GM18520 (cell line): ENCODE measurements around the gene APOA5.
"Not testable (repeated sequence)": the region's sequence is repeated elsewhere in the genome, so short reads cannot be mapped to it uniquely, and the experiment has no call there.

Source experiments
- ATAC-seq: cut with Tn5 transposase; IDR thresholded peaks from one replicate; pipeline ENCODE4 v1.9.1; 2021; ENCODE audit not compliant: unreplicated experiment

The APOA5 gene

GRCh38 chr11:116827461-116827860 lies 35.8 kb upstream of the APOA5 start:
- no peak for ATAC-seq

GRCh38 chr11:116826751-116827431 lies 35.2 kb upstream of the APOA5 start:
- no peak for ATAC-seq

DNA sequence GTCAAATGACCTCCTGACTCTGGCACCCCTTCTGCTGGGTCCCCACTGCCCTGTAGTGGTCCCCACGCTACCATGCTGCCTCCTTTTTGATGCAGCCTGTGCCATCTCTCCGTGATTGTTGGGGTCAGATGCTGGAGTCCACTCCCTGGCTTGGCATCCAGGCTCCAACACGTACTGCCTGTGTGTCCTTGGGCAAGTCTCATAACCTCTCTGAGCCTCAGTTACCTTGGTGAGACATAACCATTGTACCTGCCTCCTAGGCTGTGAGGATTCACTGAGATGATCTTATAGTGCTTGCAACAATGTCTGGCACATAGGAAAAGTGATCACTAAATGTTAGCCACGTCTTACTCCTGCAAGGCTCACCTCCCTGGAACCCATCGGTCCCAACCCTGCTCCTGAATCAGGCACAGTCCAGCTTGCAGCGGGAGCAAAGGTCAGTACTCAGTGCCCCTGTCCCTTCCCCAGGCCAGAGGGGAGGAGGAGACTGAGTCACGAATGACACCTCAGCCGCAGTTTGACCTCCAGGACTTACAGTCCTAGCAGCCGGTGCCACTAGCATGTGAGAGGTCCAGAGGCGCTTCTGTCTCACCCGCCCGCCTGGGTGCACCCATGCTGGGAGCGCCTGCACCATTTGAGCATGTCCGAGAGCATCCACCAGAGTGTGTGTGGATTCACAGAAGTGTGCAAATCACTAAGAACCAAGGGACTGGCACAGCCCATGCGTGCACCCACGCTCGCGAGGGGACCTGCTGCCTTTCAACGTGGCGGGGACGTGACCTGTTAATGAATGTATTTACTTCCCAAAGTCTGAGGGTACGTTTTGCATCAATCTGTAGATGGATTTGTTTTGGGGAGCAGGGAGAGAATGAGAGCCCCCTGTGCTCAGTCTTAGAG lies 34.4 kb upstream of the APOA5 start:
- no peak for ATAC-seq

GRCh38 chr11:116825434-116825833 lies 33.8 kb upstream of the APOA5 start:
- ATAC-seq = no peak

- ATAC-seq = no peak
These were observed 31.6 kb upstream of the APOA5 start, which contains the start of gene APOA4 for GRCh38 chr11:116823031-116823843. APOA4 (minus strand) TSS chr11:116823304; CDS start chr11:116823191, 113 bp downstream.

- no peak for ATAC-seq
These were observed 30.9 kb upstream of the APOA5 start for GRCh38 chr11:116822575-116822974.

DNA sequence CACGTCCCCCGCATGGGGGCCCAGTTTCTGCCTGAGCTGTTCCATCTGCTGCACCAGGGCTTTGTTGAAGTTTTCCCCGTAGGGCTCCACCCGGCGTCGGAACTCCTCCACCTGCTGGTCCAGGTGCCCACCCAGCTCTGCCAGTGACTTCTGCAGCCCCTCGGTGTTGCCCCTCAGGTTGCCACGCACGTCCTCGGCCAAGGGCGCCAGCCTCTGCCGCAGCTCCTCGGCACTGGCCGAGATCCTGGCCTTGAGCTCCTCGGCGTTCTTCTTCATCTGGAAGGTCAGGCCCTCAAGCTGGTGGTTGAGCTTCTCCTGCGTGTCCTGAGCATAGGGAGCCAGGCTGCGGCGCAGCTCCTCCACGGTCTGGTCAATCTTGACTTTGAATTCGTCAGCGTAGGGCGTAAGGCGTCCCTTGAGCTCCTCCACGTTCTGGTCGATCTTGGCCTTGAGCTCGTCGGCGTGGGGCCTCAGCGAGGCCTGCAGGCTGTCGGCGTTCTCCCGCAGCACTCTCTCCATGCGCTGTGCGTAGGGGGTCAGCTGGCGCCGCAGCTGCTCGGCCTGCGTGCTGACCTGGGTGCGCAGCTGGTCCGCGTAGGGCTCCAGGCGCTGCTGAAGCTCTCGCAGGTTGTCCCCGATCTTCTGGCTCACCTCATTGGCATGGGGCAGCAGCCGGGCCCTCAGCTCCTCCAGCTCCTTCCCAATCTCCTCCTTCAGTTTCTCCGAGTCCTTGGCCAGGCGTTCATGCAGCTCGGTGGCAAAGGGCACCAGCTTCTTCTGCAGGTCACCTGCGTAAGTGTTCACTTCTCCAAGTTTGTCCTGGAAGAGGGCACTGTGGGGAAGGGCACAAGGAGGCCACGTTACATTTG lies 29.6 kb upstream of the APOA5 start:
- no peak for ATAC-seq

DNA sequence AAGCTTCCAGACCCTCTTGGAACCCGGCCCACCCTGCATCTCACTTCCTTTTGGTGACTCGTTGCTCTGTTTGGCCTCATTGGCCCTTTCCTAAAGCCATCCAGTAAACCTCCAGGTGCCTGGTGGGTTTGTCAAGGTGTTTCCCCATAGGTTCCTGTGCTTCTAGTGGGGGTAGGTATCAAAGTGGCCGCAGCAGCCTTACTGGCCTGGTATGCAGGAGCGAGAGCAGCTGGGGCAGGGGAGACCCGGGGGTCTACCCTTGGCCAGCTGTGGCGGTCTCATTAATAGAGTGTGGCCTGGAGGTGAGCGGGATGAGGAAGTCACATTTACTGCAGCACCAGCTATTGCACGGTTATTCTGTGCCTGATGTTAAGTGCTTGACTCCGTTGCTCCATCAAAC lies 27.4 kb upstream of the APOA5 start:
- ATAC-seq = no peak

GRCh38 chr11:116814502-116814901 lies 22.8 kb upstream of the APOA5 start:
- ATAC-seq = no peak

DNA sequence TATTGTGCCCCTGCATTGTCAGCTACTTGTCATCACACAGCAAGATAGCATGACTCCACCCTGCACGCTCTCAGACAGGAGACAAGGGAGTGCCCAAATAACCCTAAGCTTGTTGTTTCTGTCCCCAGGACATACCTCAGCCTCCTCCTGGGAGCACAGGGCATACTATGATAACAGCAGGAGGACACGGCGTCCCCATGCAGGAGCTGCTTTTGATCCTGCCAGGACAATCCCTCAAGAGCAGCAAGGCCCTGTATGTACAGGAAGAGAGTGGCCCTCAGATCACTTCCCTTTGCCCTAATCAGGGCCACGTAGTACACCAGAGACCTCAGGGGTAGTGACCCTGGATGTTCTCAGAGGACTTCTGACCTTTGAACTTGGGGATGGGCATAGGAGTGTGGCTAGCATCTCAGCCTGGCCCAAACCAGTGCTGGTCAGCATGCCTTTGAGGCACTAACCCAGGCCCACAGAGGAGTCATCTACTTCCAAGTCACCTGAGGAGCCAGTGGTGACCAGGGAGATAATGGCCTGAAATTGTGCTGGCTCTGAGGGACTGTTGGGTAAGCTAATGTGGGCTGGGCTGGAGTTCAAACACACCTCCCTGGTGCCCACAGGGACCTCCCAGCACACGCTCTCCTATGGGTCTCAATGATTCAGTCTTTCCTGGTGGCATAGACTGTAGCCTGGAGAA lies 22.2 kb upstream of the APOA5 start:
- no peak for ATAC-seq

DNA sequence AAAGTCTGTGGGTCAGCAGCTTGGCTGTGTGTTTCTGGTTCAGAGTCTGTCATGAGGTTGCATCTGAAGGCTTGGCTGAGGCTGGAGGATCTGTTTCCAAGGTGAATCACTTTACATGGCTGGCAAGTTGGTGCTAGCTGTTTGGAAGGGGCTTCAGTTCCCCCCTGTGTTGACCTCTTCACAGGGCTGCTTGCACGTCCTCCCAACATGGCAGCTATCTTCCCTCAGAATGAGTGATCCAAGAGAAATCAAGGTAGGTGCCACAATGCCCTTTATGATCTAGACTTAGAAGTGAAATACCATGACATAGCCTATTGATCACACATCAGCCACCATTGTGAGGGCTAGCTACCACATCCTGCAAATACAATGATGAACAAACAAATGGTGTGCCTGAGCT lies 21.5 kb upstream of the APOA5 start:
- ATAC-seq = no peak

DNA sequence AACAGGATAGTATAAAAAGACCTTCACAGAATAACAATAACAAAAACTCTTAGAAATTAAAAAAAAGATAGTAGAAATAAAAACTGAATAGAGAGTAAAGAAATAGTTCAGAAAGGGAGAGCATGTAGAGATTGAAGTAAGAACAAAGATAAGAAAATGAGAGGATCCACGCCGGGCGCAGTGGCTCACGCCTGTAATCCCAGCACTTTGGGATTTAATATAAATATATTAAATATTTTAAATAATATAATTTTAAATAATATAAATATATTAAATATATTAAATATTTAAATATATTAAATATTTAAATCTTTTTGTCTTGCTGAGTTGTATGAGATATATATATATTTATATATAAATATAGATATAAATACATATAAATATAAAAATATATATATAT lies 20.4 kb upstream of the APOA5 start:
- no peak for ATAC-seq

DNA sequence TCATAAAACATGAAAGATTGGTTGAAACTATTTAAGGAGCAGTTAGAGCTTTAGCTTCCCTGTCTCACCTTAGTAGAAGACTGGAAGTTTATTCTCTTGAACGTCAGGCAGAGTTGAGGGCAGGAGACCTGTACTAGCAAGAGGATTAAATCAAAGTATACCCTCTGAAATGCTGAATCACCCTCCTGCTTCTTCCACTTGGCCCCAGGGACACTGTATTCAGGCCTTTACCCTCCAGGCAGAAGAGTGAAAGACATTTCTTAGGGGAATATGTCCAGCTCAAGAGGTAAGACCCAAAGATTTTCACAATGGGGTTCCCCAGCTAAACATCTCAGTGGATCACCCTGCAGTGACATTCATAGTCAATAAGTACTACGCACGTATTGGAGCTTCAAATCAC lies 19.5 kb upstream of the APOA5 start:
- no peak for ATAC-seq

GRCh38 chr11:116808262-116809175 lies 16.8 kb upstream of the APOA5 start:
- ATAC-seq = no peak

DNA sequence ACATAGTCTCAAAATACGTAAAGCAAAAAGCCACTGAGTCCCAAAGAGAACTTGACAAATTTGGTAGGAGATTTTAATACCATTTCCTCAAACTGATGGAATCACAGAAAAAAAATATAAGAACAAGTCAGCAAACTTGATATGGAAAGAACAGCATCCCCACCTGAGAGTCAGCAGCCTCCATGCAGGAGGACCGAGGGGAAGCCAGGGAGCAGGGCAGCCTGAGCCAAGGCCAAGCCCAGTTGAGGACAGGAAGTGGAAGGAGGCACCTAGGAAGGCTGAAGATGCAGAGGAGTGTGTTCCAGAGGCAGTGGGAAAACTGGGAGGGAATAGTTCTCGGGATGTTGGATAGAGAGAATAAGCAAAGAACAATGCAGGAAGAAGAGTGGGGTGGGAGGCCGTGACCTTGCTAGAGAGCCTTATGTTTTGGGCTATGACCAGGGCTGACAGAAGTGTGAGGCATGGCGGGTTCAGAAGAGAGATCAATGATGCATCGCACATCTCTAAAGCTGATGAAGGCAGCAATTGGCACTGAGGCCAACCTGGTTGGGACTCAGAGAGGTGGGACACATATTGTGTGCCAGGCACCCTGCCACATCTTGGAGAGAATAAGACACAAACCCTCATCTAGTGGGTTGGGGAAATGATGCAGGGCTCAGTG lies 16.1 kb upstream of the APOA5 start:
- ATAC-seq = no peak

DNA sequence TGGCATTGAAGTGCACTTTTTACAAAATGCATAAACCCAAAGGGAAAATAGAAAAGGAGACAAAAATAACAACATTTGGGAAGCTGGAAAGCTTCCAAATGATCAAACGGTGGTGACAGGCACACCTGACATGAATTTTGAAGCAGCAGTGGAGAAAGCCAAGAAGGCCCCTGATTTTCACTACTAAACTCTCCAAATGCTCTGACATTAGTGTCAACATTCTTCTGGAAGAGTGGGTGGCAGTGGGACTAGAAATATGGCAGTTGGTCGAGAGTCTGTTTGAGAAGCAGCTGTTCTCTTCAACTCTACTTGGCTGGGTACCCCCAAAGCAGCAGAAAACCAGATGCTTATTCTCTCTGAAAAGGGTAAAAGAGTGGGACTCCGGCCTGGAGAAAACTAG lies 12.3 kb upstream of the APOA5 start:
- ATAC-seq = no peak

DNA sequence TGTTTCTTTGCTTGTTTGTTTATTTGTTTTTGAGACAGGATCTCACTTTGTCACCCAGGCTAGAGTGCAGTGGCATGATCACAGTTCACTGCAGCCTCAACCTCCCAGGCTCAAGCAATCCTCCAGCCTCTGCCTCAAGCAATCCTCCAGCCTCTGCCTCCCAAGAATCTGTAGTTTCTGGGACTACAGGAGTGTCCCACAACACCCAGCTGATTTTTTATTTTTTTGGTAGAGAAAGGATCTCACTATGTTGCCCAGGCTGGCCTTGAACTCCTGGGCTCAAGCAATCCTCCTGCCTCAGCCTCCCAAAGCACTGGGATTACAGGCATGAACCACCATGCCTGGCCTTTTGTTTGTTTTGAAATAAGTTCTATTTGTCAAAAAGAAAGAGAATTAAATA lies 10.0 kb upstream of the APOA5 start:
- not testable (repeated sequence) for ATAC-seq

- ATAC-seq = no peak
These were observed 8.9 kb upstream of the APOA5 start for GRCh38 chr11:116800610-116801009.
